HL-60 (cell line): ENCODE results near the gene TOMM70.

ENCODE experiments used
- DNase-seq, 2 experiments: peaks; one replicate each; pipeline ENCODE4 v3.0.0-alpha.2; 2010 to 2020; ENCODE audit warnings: low read depth in 1 of 2, low spot score in 1 of 2
- H3K27ac ChIP-seq: fragments of 250-450 bp; sonication (Bioruptor Pico); replicated peaks from 2 replicates; pipeline ENCODE4 v1.5.1; 2020; ENCODE audit warnings: mild to moderate bottlenecking, moderate library complexity
- H3K27me3 ChIP-seq: fragments of 250-450 bp; sonication (Bioruptor Pico); 2 replicates; pipeline ENCODE4 v1.5.1; 2021; ENCODE audit warnings: mild to moderate bottlenecking, moderate library complexity; ENCODE audit not compliant: insufficient read depth, poor library complexity, severe bottlenecking
- H3K4me3 ChIP-seq: replicated peaks from 2 replicates; pipeline ENCODE4 v1.5.1; 2011; ENCODE audit warnings: mild to moderate bottlenecking, control low read depth, low read length; ENCODE audit not compliant: insufficient read depth
- CTCF ChIP-seq: IDR thresholded peaks from one replicate; pipeline ENCODE4 v1.5.1; 2011; ENCODE audit warnings: low read length, control low read depth, inconsistent platforms; ENCODE audit not compliant: insufficient read depth
- GABPA ChIP-seq: IDR thresholded peaks from 2 replicates; pipeline ENCODE4 v1.6.1; 2012; ENCODE audit warnings: low read depth
- POLR2AphosphoS5 ChIP-seq: IDR thresholded peaks from 2 replicates; pipeline ENCODE4 v1.6.1; 2012; ENCODE audit warnings: low read depth
- REST ChIP-seq: IDR thresholded peaks from 2 replicates; pipeline ENCODE4 v1.6.1; 2012; ENCODE audit warnings: low read depth; ENCODE audit not compliant: insufficient replicate concordance
- SPI1 ChIP-seq: IDR thresholded peaks from 2 replicates; pipeline ENCODE4 v1.6.1; 2012; ENCODE audit warnings: low read depth, mild to moderate bottlenecking, borderline replicate concordance

TOMM70 gene

GRCh38 chr3:100324044-100324443 is 76.8 kb downstream of the TOMM70 start:
- Histone ChIP-seq H3K4me3 (no peak overlapping the region), H3K27ac (no peak overlapping the region), H3K27me3 (no peaks in the 10 kb centered on the region)
- no peak for DNase-seq
- TF ChIP-seq GABPA (no peak), POLR2AphosphoS5 (no peak), REST (no peak), SPI1 (no peak), CTCF (no peak)

GRCh38 chr3:100319951-100320350 is 80.9 kb downstream of the TOMM70 start:
- H3K27me3 ChIP-seq = no peaks in the 10 kb centered on the region
- no peak overlapping the region for H3K4me3 ChIP-seq
- no peak overlapping the region for H3K27ac ChIP-seq
- no peak for DNase-seq
- TF ChIP-seq POLR2AphosphoS5 (no peak), REST (no peak), CTCF (no peak), SPI1 (no peak), GABPA (no peak)

- H3K4me3 ChIP-seq = no peak overlapping the region
- no peaks in the 10 kb centered on the region for H3K27me3 ChIP-seq
- no peak for DNase-seq
- H3K27ac ChIP-seq = no peak overlapping the region
- no peak for TF ChIP-seq REST
- TF ChIP-seq POLR2AphosphoS5 = no peak
- no peak for TF ChIP-seq CTCF
- no peak for TF ChIP-seq GABPA
- no peak for TF ChIP-seq SPI1
Measured at GRCh38 chr3:100317912-100318311, 83.0 kb downstream of the TOMM70 start.
